H9 (cell line): Measurements from ENCODE around the gene SMC1B. TPM values are rescaled to one million over a fixed set of nuclear protein-coding genes. Genes with fewer than 3 reads are reported as not detected.
A peak's percentile ranks its signal among the peaks of the same experiment; 100 is the strongest.

Experiments used
- DNase-seq: peaks from one replicate; pipeline ENCODE4 v3.0.0-alpha.2; 2017
- H2AFZ ChIP-seq: one replicate; pipeline ENCODE4 v1.6.1; 2013; ENCODE audit warnings: mild to moderate bottlenecking, low read length, control low read depth, moderate library complexity
- H2AK5ac ChIP-seq: 2 replicates; pipeline ENCODE4 v1.6.1; 2013; ENCODE audit warnings: low read length, control low read depth, mixed read lengths; ENCODE audit not compliant: insufficient read length
- H2BK120ac ChIP-seq: one replicate; pipeline ENCODE4 v1.6.1; 2013; ENCODE audit warnings: low read depth, mild to moderate bottlenecking, low read length, control low read depth, inconsistent platforms; ENCODE audit not compliant: poor library complexity, severe bottlenecking
- H2BK12ac ChIP-seq: 2 replicates; pipeline ENCODE4 v1.6.1; 2013; ENCODE audit warnings: low read length, control low read depth, mixed read lengths, low read depth; ENCODE audit not compliant: insufficient read length
- H2BK15ac ChIP-seq: 2 replicates; pipeline ENCODE4 v1.6.1; 2013; ENCODE audit warnings: low read depth, low read length, control low read depth
- H2BK20ac ChIP-seq: one replicate; pipeline ENCODE4 v1.6.1; 2013; ENCODE audit warnings: low read depth, mild to moderate bottlenecking, low read length, control low read depth, inconsistent platforms; ENCODE audit not compliant: poor library complexity, severe bottlenecking
- H2BK5ac ChIP-seq: 2 replicates; pipeline ENCODE4 v1.6.1; 2013; ENCODE audit warnings: low read length, control low read depth, mixed read lengths; ENCODE audit not compliant: insufficient read length
- H3K14ac ChIP-seq: 2 replicates; pipeline ENCODE4 v1.6.1; 2013; ENCODE audit warnings: low read length, control low read depth; ENCODE audit not compliant: insufficient read depth
- H3K18ac ChIP-seq: 2 replicates; pipeline ENCODE4 v1.6.1; 2013; ENCODE audit warnings: low read depth, mild to moderate bottlenecking, mixed read lengths, low read length, control low read depth; ENCODE audit not compliant: insufficient read length
- H3K23ac ChIP-seq: 2 replicates; pipeline ENCODE4 v1.6.1; 2013; ENCODE audit warnings: low read length, control low read depth, mixed read lengths, low read depth; ENCODE audit not compliant: insufficient read length
- H3K23me2 ChIP-seq: 2 replicates; pipeline ENCODE4 v1.6.1; 2013; ENCODE audit warnings: low read depth, mild to moderate bottlenecking, mixed read lengths, low read length, control low read depth; ENCODE audit not compliant: insufficient read length, poor library complexity, severe bottlenecking
- H3K27ac ChIP-seq: 2 replicates; pipeline ENCODE4 v1.5.1; 2013; ENCODE audit warnings: low read length, control low read depth, mixed read lengths, low read depth; ENCODE audit not compliant: insufficient read length
- H3K27me3 ChIP-seq: 2 replicates; pipeline ENCODE4 v1.6.1; 2013; ENCODE audit warnings: low read length, control low read depth, inconsistent platforms; ENCODE audit not compliant: insufficient read depth
- H3K4ac ChIP-seq: 2 replicates; pipeline ENCODE4 v1.6.1; 2013; ENCODE audit warnings: low read depth, mild to moderate bottlenecking, control low read depth, inconsistent platforms, low read length, moderate library complexity
- H3K4me1 ChIP-seq: 2 replicates; pipeline ENCODE4 v1.6.1; 2013; ENCODE audit warnings: low read length, control low read depth, inconsistent platforms; ENCODE audit not compliant: insufficient read depth
- H3K4me2 ChIP-seq: 2 replicates; pipeline ENCODE4 v1.6.1; 2013; ENCODE audit warnings: low read length, control low read depth, mixed read lengths; ENCODE audit not compliant: insufficient read length, insufficient read depth
- H3K56ac ChIP-seq: 2 replicates; pipeline ENCODE4 v1.6.1; 2013; ENCODE audit warnings: low read depth, mild to moderate bottlenecking, mixed read lengths, low read length, control low read depth; ENCODE audit not compliant: insufficient read length
- H3K79me1 ChIP-seq: 2 replicates; pipeline ENCODE4 v1.6.1; 2013; ENCODE audit warnings: low read depth, mild to moderate bottlenecking, moderate library complexity, low read length, control low read depth, inconsistent platforms; ENCODE audit not compliant: insufficient read depth, poor library complexity, severe bottlenecking
- H3K79me2 ChIP-seq: 2 replicates; pipeline ENCODE4 v1.6.1; 2013; ENCODE audit warnings: low read length, control low read depth, inconsistent platforms; ENCODE audit not compliant: insufficient read depth
- H3K9ac ChIP-seq: 2 replicates; pipeline ENCODE4 v1.6.1; 2013; ENCODE audit warnings: low read length, control low read depth, mixed read lengths; ENCODE audit not compliant: insufficient read length; ENCODE audit errors: extremely low read depth
- H3K9me3 ChIP-seq: one replicate; pipeline ENCODE4 v1.6.1; 2013; ENCODE audit warnings: low read depth, low read length, inconsistent platforms; ENCODE audit not compliant: control insufficient read depth
- H3T11ph ChIP-seq: one replicate; pipeline ENCODE4 v1.6.1; 2013; ENCODE audit warnings: mild to moderate bottlenecking, low read length, control low read depth, inconsistent platforms
- H4K20me1 ChIP-seq: one replicate; pipeline ENCODE4 v1.6.1; 2013; ENCODE audit not compliant: control insufficient read depth, insufficient read length, insufficient read depth
- H4K5ac ChIP-seq: 2 replicates; pipeline ENCODE4 v1.6.1; 2013; ENCODE audit warnings: low read depth, mild to moderate bottlenecking, mixed read lengths, low read length, control low read depth; ENCODE audit not compliant: insufficient read length
- H4K8ac ChIP-seq: replicated peaks from 2 replicates; pipeline ENCODE4 v1.6.1; 2013; ENCODE audit warnings: low read length, control low read depth, mixed read lengths, low read depth; ENCODE audit not compliant: insufficient read length
- H4K91ac ChIP-seq: 2 replicates; pipeline ENCODE4 v1.6.1; 2013; ENCODE audit warnings: low read depth, mild to moderate bottlenecking, moderate library complexity, mixed read lengths, low read length, control low read depth; ENCODE audit not compliant: insufficient read length
- H3K27ac Mint-ChIP-seq, 3 experiments: 2 replicates in 2 of 3; 3 replicates in 1 of 3; pipeline ENCODE4 v1.8.0; 2020 to 2021; ENCODE audit warnings: mixed read lengths in 3 of 3, mild to moderate bottlenecking in 1 of 3, moderate library complexity in 1 of 3
- H3K27me3 Mint-ChIP-seq: 2 replicates; pipeline ENCODE4 v1.8.0; 2021; ENCODE audit warnings: low read depth, mild to moderate bottlenecking, moderate library complexity, mixed read lengths
- H3K36me3 Mint-ChIP-seq, 3 experiments: 2 replicates in 2 of 3; 3 replicates in 1 of 3; pipeline ENCODE4 v1.8.0; 2020 to 2021; ENCODE audit warnings: low read depth in 3 of 3, mixed read lengths in 3 of 3; ENCODE audit not compliant: insufficient read depth in 1 of 3
- H3K4me1 Mint-ChIP-seq, 2 experiments: 2 replicates each; pipeline ENCODE4 v1.8.0; 2020; ENCODE audit warnings: mixed read lengths in 2 of 2
- H3K4me3 Mint-ChIP-seq, 2 experiments: 2 replicates in 1 of 2; 3 replicates in 1 of 2; pipeline ENCODE4 v1.8.0; 2020 to 2021; ENCODE audit warnings: mild to moderate bottlenecking in 2 of 2, mixed read lengths in 2 of 2, moderate library complexity in 1 of 2
- H3K9me3 Mint-ChIP-seq, 2 experiments: 2 replicates in 1 of 2; 3 replicates in 1 of 2; pipeline ENCODE4 v1.8.0; 2020; ENCODE audit warnings: mild to moderate bottlenecking in 2 of 2, mixed read lengths in 2 of 2, moderate library complexity in 1 of 2
- CTCF ChIP-seq: fragments of 200-600 bp; sonication (generic); conservative IDR thresholded peaks from 3 replicates; pipeline ENCODE4 v1.8.0; 2021; ENCODE audit warnings: antibody characterized with exemption, mild to moderate bottlenecking
- WGBS: extraction: QIAGEN DNeasy Blood & Tissue Kit; methylation state at CpG from one replicate; pipeline ENCODE4 v1.1.7; 2013; ENCODE audit warnings: missing lambda C conversion rate, low lambda C conversion rate, mixed read lengths; ENCODE audit not compliant: insufficient read length; ENCODE audit errors: extremely low coverage; 5-methylcytosine and 5-hydroxymethylcytosine counted together
- total RNA-seq: library from RNA; stranded (reverse); gene quantifications from 2 replicates; pipeline ENCODE4 v1.2.1, GENCODE V29; 2021

SMC1B gene
- total RNA-seq, 1 experiment from 2014 or later: not detected

DNA sequence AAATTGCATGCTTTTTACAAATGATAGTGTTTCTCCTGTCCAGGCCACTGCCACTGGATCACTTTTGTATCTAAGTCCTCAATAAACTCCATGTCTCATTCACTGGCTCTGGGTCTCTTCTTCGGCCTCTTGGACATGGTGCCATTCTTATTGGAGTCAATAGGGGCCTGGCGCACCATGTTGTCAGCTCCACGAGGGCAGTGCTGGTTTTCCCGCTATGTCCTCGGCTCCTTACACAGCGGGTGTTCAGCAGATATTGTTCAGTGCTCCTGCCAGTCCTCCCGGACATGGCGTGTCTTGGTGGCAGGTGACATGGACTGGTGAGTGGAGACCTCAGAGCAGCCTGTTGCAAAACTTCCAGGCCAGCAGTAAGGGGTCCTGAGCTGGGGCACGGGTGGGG, 107.3 kb downstream of the SMC1B start:
- no peak overlapping the region for H3K4me2 ChIP-seq
- no peak overlapping the region for H3K18ac ChIP-seq
- Mint-ChIP-seq H3K9me3 (no peaks in the 10 kb centered on the region), H3K4me1 (peaks cover 18 to 19% of the 10 kb centered on the region in 2 experiments), H3K27me3 (peaks cover 8% of the 10 kb centered on the region), H3K36me3 (peaks cover 0 to 4% (median 0%) of the 10 kb centered on the region in 3 experiments; a peak in 3 of 7 replicates), H3K4me3 (no peak overlapping the region), H3K27ac (peak overlapping the region in 1 of 3 experiments; percentile 48; a peak in 2 of 7 replicates)
- peaks cover 4% of the 10 kb centered on the region; the same call in 1 of the 2 replicates for H3K4me1 ChIP-seq
- H3K14ac ChIP-seq: no peak overlapping the region
- no peak overlapping the region for H4K5ac ChIP-seq
- no peaks in the 10 kb centered on the region for H3K9me3 ChIP-seq
- H3K79me1 ChIP-seq: no peaks in the 10 kb centered on the region
- no peak overlapping the region for H3K56ac ChIP-seq
- H4K91ac ChIP-seq: no peak overlapping the region
- H3K27ac ChIP-seq: no peak overlapping the region
- H3K27me3 ChIP-seq: no peaks in the 10 kb centered on the region
- H3K79me2 ChIP-seq: no peaks in the 10 kb centered on the region
- no peak overlapping the region for H2BK120ac ChIP-seq
- peaks cover 13% of the 10 kb centered on the region for H3K23me2 ChIP-seq
- H4K8ac ChIP-seq: no peak overlapping the region
- H2AFZ ChIP-seq: no peak overlapping the region
- no peaks in the 10 kb centered on the region for H4K20me1 ChIP-seq
- no peak overlapping the region for H3K4ac ChIP-seq
- no peak for TF ChIP-seq CTCF
- no peak overlapping the region for H2AK5ac ChIP-seq
- no peak overlapping the region for H2BK12ac ChIP-seq
- no peak overlapping the region for H3K23ac ChIP-seq
- no peak overlapping the region for H2BK15ac ChIP-seq
- H3K9ac ChIP-seq: no peak overlapping the region
- DNase-seq: no peak
- H2BK20ac ChIP-seq: no peak overlapping the region
- WGBS: no CpG with 5 or more reads among the region's 9 CpGs
- H3T11ph ChIP-seq: no peak overlapping the region
- H2BK5ac ChIP-seq: no peak overlapping the region
